Endodermal cell (in vitro differentiated cells): ENCODE measurements around the gene GRK4. TPM values are rescaled to one million over a fixed set of nuclear protein-coding genes. Genes with fewer than 3 reads are reported as not detected.

ENCODE experiments used
- DNase-seq: peaks from one replicate; pipeline ENCODE4 v3.0.0-alpha.2; 2017
- H3K27ac ChIP-seq: 2 replicates; pipeline ENCODE4 v1.5.1; 2013; ENCODE audit warnings: mild to moderate bottlenecking, low read depth, low read length, moderate library complexity
- H3K27me3 ChIP-seq: 2 replicates; pipeline ENCODE4 v1.6.1; 2013; ENCODE audit warnings: mild to moderate bottlenecking, low read length, moderate library complexity; ENCODE audit not compliant: insufficient read depth, control insufficient read depth, poor library complexity, severe bottlenecking
- H3K36me3 ChIP-seq: 2 replicates; pipeline ENCODE4 v1.7.0; 2013; ENCODE audit warnings: mild to moderate bottlenecking, low read length, moderate library complexity; ENCODE audit not compliant: control insufficient read depth, insufficient read depth
- H3K4me1 ChIP-seq: one replicate; pipeline ENCODE4 v1.7.0; 2013; ENCODE audit warnings: low read length; ENCODE audit not compliant: control insufficient read depth, insufficient read depth
- H3K4me3 ChIP-seq: 2 replicates; pipeline ENCODE4 v1.5.1; 2013; ENCODE audit warnings: mild to moderate bottlenecking, low read length, moderate library complexity
- H3K9ac ChIP-seq: 2 replicates; pipeline ENCODE4 v1.6.1; 2013; ENCODE audit warnings: mild to moderate bottlenecking, low read length, moderate library complexity; ENCODE audit not compliant: poor library complexity, severe bottlenecking; ENCODE audit errors: extremely low read depth
- H3K9me3 ChIP-seq: 2 replicates; pipeline ENCODE4 v1.6.1; 2013; ENCODE audit warnings: mild to moderate bottlenecking, low read length, moderate library complexity; ENCODE audit not compliant: control insufficient read depth
- H3K27ac Mint-ChIP-seq: 2 replicates; pipeline ENCODE4 v1.8.0; 2020; ENCODE audit warnings: mixed read lengths
- H3K27me3 Mint-ChIP-seq: 2 replicates; pipeline ENCODE4 v1.8.0; 2021; ENCODE audit warnings: mild to moderate bottlenecking, mixed read lengths; ENCODE audit not compliant: insufficient read depth
- H3K36me3 Mint-ChIP-seq: 2 replicates; pipeline ENCODE4 v1.8.0; 2020; ENCODE audit warnings: low read depth, mixed read lengths
- H3K4me1 Mint-ChIP-seq: 2 replicates; pipeline ENCODE4 v1.8.0; 2020; ENCODE audit warnings: mixed read lengths
- H3K4me3 Mint-ChIP-seq: 2 replicates; pipeline ENCODE4 v1.8.0; 2020; ENCODE audit warnings: mild to moderate bottlenecking, moderate library complexity, mixed read lengths
- H3K9me3 Mint-ChIP-seq: 2 replicates; pipeline ENCODE4 v1.8.0; 2020; ENCODE audit warnings: mild to moderate bottlenecking, mixed read lengths
- WGBS, 2 experiments: methylation state at CpG; one replicate each; pipeline versions ENCODE4 v1.1.5 to v1.1.7; 2013; ENCODE audit warnings: missing lambda C conversion rate in 2 of 2, mixed read lengths in 1 of 2; ENCODE audit not compliant: insufficient coverage in 1 of 2, insufficient read length in 1 of 2; 5-methylcytosine and 5-hydroxymethylcytosine counted together
- total RNA-seq, 2 donors: library from RNA; stranded (reverse); fragmentation: NEBNext Ultra II Directional in 1 of 2; extraction: Animal tissue kit (Norgen Biotek cat#: 25700) in 1 of 2; gene quantifications; 2 replicates in 1 of 2; 3 replicates in 1 of 2; pipeline ENCODE4 v1.2.1, GENCODE V29; 2021
- TF ChIP-seq, protein P1 (sequence below): fragments of 200-600 bp; sonication (generic); conservative IDR thresholded peaks from 2 replicates; pipeline ENCODE4 v1.5.0; 2021; ENCODE audit warnings: antibody characterized with exemption, mild to moderate bottlenecking

The GRK4 gene
- total RNA-seq, 2 donors from 2014 or later, result 2.8 to 4.2 TPM

DNA sequence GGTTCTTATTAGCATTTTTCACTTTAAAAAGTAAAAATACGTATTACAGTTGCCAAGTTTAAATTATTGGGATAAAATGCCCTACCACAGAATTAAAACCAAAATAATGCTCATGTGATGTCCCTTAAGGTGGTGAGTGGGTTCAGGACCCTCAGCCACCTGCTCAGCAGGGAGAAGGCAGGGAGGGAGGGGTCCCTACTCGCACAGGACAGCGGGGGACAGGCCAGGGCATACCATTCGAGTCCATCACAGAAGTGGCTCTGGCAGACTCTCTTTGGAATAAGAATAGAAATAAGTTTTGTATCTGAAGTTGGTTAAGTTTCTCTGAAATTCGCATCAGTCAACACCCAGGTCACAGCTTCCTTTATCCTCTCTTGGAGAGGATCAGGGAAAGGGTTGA, 37.9 kb upstream of the GRK4 start:
- H3K36me3 Mint-ChIP-seq, result peaks cover 76% of the 10 kb centered on the region
- peaks cover 85% of the 10 kb centered on the region for H3K36me3 ChIP-seq
- H3K4me3 ChIP-seq, result no peak overlapping the region
- H3K27me3 ChIP-seq, result no peaks in the 10 kb centered on the region
- peaks cover 7% of the 10 kb centered on the region for H3K4me1 ChIP-seq
- no peak overlapping the region for H3K27ac Mint-ChIP-seq
- no peaks in the 10 kb centered on the region for H3K9me3 Mint-ChIP-seq
- H3K4me3 Mint-ChIP-seq, result no peak overlapping the region
- TF ChIP-seq, protein P1, sequence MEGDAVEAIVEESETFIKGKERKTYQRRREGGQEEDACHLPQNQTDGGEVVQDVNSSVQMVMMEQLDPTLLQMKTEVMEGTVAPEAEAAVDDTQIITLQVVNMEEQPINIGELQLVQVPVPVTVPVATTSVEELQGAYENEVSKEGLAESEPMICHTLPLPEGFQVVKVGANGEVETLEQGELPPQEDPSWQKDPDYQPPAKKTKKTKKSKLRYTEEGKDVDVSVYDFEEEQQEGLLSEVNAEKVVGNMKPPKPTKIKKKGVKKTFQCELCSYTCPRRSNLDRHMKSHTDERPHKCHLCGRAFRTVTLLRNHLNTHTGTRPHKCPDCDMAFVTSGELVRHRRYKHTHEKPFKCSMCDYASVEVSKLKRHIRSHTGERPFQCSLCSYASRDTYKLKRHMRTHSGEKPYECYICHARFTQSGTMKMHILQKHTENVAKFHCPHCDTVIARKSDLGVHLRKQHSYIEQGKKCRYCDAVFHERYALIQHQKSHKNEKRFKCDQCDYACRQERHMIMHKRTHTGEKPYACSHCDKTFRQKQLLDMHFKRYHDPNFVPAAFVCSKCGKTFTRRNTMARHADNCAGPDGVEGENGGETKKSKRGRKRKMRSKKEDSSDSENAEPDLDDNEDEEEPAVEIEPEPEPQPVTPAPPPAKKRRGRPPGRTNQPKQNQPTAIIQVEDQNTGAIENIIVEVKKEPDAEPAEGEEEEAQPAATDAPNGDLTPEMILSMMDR, result no peak
- peaks cover 22% of the 10 kb centered on the region for H3K4me1 Mint-ChIP-seq
- WGBS, 2 experiments, result 95 to 100% methylated on average over 1 to 5 of the region's 5 CpGs
- no peak overlapping the region for H3K27ac ChIP-seq
- H3K27me3 Mint-ChIP-seq, result no peaks in the 10 kb centered on the region
- DNase-seq, result no peak
- no peaks in the 10 kb centered on the region for H3K9me3 ChIP-seq
- no peak overlapping the region for H3K9ac ChIP-seq

DNA sequence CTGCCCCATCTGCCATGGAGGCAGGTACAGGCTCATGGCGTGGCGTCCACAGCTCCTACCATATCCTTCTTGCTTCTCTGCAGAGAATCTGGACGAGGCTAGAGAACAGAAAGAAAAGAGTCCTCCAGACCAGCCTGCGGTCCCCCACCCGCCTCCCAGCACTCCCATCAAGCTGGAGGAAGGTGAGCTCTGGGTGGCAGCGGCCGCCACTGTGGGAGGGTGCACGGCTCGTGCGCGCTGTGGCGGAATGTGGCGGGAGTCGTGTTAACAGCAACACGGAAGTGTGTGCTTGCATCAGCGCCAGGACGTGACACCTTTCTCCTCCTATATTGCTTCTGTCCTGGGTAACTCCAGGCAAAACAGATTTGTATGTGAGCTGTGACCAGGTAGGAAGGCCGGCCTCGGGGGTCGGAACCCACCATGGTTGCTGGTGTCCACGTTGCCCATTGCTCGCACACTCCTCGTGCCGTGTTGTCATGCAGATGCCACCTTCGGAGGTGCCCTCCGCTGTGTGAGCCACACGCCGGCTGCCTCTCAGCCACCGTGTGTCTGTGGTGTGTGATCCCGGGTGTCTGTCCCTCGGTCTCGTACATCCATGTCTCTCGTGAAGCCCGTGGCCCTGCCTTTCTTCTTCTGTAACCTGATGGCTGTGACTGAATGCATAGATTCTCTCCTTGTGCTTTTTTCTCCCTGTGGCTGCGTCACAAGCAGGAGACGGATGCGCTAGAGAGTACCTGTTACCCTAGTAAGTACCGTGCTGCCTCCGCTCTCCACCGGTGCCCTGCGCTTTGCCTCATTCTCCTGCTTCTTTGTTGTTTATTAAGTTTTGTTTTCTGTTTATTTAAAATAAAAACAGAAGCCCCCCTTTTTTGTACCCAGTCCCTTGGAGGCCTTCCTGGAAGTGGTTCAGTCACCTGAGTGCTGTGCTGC, 37.2 kb upstream of the GRK4 start:
- Histone ChIP-seq H3K4me3 (no peak overlapping the region), H3K9me3 (no peaks in the 10 kb centered on the region), H3K9ac (no peak overlapping the region), H3K36me3 (peaks cover 85% of the 10 kb centered on the region), H3K4me1 (peaks cover 7% of the 10 kb centered on the region), H3K27ac (no peak overlapping the region), H3K27me3 (no peaks in the 10 kb centered on the region)
- WGBS, 2 experiments, result 89 to 94% methylated on average over 29 to 41 of the region's 41 CpGs
- peak; percentile 39 for DNase-seq
- H3K4me3 Mint-ChIP-seq, result no peak overlapping the region
- H3K27me3 Mint-ChIP-seq, result no peaks in the 10 kb centered on the region
- H3K27ac Mint-ChIP-seq, result peak overlapping the region; percentile 44
- TF ChIP-seq, protein P1, result no peak
- H3K9me3 Mint-ChIP-seq, result no peaks in the 10 kb centered on the region
- peaks cover 22% of the 10 kb centered on the region for H3K4me1 Mint-ChIP-seq
- peaks cover 70% of the 10 kb centered on the region for H3K36me3 Mint-ChIP-seq

DNA sequence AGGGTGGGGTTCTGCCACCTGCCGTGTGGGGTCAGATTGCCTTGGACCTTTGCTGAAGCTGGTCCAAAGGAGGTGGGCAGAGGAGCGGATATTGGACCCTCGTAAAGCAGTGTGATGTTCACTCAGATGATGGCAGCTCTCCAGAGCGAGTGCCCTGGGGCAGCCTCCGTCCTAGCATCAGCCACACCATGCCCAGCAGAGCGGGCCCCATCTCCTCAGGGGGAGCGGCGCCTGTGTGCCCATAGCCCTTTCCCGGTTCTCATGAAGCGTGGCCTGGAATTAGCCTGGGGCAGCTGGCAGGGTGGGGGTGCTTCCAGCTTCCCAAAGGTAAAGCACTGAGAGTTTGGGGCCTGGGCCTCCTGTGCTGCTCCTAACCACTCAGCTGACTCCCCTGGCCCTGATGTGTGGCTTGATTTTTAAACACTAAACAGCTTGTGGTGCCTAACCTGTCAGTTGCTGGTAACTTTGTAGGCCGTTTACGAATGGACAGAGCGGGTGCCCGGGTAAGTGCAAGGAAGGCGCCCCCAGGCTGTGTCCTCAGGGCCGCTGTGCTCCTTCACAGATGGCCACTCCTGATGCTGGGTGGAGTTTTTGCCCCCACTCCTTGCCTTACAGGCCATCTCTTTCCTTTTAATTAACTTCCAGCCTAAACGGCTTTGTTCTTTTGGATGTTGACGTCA, 36.2 kb upstream of the GRK4 start:
- H3K4me1 ChIP-seq, result peaks cover 7% of the 10 kb centered on the region
- Mint-ChIP-seq H3K9me3 (no peaks in the 10 kb centered on the region), H3K4me1 (peaks cover 13% of the 10 kb centered on the region), H3K27me3 (no peaks in the 10 kb centered on the region), H3K4me3 (no peak overlapping the region), H3K36me3 (peaks cover 63% of the 10 kb centered on the region), H3K27ac (peak overlapping the region; percentile 66)
- H3K27me3 ChIP-seq, result no peaks in the 10 kb centered on the region
- peaks cover 84% of the 10 kb centered on the region for H3K36me3 ChIP-seq
- no peak overlapping the region for H3K27ac ChIP-seq
- no peak overlapping the region for H3K4me3 ChIP-seq
- no peaks in the 10 kb centered on the region for H3K9me3 ChIP-seq
- no peak for DNase-seq
- H3K9ac ChIP-seq, result no peak overlapping the region
- WGBS, 2 experiments, result 94 to 96% methylated on average over 16 to 18 of the region's 18 CpGs
- TF ChIP-seq, protein P1, result no peak
